CD4-positive, alpha-beta T cell treated with Interleukin-4 for 4 hours (primary cell): Measurements from ENCODE around the gene ZCCHC7.
"Not testable (repeated sequence)": the region's sequence is repeated elsewhere in the genome, so short reads cannot be mapped to it uniquely, and the experiment has no call there.

Source experiments
- DNase-seq: peaks from one replicate; pipeline ENCODE4 v3.0.0-alpha.2; 2020

ZCCHC7 gene

DNA sequence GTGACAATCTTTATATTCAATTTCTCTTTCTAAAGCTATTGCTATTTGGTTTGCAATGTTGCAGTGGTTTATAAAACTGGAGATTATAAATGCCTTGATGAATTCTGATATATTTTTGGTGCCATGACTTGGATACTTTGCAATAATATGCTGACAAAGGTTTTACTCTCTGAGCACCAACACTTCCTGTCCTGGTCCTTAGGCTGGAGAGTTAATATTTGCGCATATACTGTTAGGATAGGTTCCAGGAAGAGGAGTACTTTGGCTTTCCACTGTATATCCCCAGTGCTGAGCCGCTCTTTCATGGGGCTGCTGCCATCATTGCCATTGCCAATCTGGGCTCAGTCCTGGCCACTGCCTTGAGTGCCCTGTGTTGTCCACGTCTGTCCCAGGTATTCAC, 139.6 kb downstream of the ZCCHC7 start:
- no peak for DNase-seq

DNA sequence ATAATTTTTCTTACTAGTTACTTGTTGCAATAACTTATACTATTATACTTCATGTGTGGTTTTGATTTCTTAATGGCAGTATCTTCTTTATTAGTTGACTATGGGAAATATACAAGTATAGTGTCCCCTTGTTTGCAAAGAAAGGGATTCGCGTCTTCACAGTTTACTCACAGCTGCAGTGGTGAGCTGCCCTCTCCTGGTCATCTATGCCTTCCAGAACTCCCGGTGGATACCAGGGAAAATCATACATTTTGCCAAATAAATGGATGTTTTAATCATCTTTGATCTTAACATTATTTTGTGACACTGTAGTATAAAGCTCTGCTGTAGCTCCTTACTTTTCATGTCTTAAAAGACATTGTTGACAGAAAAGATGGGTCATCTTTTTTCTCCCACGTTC, 142.0 kb downstream of the ZCCHC7 start:
- no peak for DNase-seq

DNA sequence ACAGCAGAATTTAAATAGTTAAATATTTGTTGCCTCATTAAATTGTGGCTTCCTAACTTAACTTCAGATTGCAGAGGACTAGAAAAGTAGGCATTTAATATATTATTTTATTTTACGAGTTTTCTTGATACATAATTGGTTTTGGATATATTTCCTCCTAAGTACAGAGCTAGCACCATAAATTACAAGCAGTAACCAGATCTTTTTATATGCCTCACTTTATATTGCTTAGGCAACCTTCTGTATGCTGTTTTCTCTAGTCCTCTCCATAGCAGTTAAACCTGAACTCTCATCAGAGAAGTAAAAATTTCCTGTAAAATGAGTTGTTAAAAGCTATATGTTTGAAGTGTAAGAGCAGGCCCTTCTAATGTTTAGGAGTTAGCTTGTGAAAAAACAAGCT, 144.2 kb downstream of the ZCCHC7 start:
- no peak for DNase-seq

DNA sequence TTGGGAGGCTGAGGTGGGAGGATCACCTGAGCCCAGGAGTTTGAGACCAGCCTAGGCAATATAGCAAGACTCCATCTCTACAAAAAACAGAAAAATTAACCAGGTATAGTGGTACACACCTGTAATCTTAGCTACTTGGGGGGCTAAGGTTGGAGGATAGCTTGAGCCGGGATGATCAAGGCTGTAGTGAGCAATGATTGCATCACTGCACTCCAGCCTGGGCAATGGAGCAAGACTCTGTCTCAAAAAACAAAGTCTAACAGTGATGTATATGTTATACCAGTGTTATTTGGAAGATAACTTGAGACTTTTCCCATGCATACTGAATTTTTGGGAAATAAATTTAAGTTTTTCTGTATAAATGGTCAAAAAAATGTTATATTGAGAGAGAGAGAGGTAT, 146.3 kb downstream of the ZCCHC7 start:
- DNase-seq: no peak

DNA sequence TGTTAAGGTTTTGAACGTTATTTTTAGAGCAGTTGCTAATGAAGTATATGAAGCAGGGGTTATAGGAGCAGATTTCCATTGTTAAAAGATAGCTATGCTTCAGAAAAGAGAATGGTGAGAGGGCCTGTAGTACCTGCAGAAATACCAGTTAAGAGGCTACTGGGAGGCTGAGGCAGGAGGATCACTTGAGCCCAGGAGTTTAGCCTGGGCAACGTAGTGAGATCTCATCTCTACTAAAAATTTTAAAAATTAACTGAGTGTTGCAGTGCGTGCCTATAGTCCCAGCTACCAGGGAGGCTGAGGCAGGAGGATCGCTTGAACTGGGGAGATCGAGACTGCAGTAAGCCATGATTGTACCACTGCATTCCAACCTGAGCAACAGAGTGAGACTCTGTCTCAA, 148.8 kb downstream of the ZCCHC7 start:
- DNase-seq: no peak

DNA sequence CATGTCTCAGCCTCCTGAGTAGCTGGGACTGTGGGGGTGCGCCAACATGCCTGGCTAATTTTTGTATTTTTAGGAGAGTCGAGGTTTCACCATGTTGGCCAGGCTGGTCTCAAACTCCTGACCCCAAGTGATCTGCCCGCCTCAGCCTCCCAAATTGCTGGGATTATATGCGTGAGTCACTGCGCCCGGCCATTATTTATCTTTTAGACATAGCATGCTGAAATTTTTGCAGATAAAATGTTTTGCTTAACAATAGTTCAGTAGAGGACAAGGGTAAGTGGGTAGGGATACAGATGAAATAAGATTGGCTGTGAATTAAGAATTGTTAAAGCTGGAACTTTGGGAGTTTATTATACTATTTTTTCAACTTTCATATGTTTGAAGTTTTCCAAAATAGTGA, 151.3 kb downstream of the ZCCHC7 start:
- DNase-seq: no peak

DNA sequence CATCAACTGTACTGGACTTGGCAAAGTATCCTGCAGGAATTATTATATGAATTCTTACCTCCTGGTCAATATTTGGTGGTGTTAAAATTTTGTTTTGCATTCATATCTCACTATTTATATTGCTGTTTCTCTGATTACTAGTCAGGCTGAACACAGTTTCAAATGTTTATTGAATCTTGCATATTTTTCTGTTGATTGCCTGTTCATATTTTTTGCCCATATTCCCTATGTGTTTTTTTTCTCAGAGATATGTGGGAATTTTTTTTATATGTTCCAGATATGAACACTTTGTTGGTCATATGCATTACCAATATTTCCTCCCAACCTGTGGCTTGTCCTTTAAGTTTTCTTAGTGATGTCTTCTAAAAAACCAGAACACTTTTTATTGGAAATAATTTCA, 153.2 kb downstream of the ZCCHC7 start:
- no peak for DNase-seq

DNA sequence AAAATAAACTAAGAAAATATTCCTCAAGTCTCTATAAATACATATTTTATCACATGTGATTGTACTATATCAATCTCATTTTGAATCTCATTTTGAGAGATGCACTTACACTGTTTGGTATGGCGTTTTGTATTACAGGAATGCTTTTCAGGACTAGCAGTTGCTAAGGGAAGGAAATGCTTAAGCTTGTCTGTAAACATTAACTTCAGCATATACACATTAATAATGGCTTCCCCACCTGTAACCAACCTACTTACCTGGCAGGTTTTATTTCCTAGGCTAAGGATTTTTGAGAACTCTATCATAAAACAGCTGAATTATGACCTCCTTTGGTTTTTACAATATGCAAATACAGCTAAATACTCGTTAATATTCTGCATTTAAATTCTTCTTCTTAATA, 161.2 kb downstream of the ZCCHC7 start:
- DNase-seq: no peak

DNA sequence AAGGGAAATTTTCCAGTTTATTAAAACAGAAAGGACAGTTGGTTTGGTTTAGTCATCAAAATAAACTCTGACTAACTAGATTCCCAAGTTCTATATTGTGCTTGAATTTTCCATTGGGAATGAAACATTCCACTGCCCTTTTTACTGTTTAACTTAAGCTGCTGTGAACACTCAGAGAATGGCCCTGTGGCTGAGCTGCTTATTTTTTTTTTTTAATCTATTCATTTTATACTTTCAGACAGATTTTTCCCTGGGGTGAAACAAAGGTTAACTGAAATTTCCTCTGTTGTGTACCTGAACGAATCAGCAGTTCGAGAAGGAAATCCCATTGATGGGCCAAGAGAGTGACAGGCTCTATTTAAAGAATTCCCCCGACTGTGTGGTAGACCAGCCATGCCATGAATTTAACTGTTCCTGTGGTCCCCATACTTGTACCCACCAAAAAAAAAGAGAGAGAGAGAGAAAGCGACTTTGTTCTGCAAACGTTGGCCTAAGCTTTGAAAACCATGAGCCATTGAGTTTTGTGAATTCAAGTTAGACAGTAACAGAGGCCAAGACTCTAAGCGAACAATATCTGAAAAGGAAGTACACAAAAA, 163.5 kb downstream of the ZCCHC7 start:
- DNase-seq: no peak

DNA sequence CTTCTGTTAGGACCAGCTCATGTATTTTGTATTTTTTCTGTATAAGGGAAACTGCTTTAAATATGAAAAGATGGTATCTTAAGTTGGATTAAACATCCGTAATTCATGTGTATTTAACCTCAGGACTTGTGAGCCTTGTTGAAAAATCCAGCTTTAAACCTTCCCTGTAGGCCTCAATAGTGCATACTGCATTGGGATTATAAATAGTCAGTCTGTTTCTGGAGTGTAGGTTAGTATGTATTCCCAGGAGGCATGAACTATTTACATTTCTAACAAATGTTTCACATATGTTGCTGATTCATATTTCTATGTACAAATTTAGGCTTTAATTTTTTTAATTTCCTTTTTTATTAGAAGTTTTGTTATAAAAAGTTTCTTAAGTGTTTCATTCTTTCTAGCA, 164.3 kb downstream of the ZCCHC7 start:
- no peak for DNase-seq

DNA sequence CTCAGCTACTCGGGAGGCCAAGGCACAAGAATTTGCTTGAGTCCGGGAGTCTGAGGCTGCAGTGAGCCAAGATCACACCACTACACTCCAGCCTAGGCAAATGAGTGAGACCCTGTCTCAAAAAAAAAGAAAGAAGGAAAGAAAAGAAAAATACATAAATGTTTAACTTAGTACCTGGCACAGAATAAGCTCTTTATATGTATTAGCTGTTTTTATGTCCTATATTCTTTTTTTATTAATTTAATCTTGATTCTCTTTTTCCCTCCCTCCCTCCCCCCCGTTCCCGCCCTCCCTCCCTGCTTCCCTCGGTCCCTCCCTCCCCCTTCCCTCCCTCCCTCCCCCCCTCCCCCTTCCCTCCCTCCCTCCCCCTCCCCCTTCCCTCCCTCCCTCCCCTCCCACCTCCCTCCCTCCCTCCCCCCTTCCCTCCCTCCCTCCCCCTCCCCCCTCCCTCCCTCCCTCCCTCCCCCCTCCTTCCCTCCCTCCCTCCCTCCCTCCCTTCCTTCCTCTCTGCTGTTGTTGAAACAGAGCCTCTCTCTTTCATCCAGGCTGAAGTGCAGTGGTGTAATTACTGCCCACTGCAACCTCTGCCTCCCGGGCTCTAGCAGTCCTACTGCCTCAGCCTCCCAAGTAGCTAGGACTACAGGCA, 166.3 kb downstream of the ZCCHC7 start:
- no peak for DNase-seq

DNA sequence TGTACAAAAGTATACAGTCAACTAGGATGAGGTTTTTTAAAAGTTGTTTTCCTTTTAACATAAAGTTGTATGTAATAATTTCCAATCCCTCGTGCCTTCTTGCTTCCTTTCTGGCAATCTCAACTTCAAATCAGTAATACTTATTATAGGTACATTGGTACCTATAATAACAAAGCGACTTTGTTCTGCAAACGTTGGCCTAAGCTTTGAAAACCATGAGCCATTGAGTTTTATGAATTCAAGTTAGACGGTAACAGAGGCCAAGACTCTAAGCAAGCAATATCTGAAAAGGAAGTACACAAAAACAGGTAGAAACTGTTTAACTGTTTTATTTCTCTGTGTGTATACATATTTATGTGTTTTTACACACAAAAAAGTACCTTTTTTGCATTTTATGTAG, 166.9 kb downstream of the ZCCHC7 start:
- no peak for DNase-seq

DNA sequence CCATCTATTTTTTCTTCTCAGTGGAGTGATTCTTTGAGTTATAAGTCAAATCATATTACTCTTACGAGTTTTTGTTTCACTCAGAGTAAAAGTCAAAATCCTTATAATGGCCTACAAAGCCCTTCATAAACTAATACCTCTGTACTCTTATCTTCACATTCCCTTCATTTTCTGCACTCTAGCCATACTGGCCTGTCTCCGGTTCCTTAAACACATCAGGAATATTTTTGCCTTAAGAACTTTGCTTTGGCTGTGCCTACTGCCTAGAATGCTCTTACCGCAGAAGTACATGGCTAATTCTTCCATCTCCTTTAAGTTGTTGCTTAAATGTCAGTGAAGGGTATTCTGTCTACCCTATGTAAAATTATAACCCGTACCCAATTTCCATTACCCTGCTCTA, 169.3 kb downstream of the ZCCHC7 start:
- no peak for DNase-seq

DNA sequence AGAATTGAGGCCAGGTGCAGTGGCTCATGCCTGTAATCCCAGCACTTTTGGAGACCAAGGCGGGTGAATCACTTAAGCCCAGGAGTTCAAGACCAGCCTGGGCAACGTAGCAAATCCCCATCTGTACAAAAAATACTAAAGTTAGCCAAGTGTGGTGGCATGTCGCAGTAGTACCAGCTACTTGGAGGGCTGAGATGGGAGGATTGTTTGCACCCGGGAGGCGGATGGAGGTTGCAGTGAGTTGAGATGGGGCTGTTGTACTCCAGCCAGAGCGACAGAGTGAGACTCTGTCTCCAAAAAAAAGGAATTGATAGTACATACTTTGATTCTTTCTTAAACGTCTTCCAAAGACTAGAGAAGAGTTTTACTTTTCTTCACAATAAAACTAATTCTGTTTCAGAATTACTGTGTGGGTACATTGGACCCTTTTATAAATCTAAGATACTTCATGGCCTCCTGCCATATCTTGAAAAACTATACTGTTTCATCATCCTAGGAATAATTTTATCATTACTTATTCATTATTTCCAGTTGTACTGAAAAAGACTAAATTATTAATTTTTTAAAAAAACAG, 170.1 kb downstream of the ZCCHC7 start:
- DNase-seq: no peak

DNA sequence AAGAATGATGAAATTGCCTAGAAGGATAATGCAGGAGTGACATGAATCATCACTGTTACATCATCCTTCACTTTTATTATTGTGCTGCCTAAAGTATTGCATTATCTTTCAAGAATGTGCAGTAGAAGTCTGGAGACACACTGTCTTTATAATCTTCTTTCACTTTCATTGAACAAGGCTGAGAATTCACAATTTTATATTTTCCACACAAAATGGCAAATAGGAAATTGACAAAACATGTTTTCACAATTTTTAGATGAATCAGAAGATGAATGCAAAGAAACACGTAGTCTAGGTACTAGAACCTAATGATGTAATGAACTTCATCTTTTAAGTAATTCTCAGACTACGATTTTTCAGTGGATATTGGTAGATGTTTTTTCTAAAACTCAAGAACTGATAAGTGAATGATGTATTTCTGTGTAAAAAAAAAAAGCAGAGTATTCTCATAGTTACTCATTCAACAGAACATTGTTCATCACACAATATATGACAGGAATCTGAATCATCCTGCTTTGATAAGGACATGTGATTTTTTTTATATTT, 170.6 kb downstream of the ZCCHC7 start:
- DNase-seq: no peak

DNA sequence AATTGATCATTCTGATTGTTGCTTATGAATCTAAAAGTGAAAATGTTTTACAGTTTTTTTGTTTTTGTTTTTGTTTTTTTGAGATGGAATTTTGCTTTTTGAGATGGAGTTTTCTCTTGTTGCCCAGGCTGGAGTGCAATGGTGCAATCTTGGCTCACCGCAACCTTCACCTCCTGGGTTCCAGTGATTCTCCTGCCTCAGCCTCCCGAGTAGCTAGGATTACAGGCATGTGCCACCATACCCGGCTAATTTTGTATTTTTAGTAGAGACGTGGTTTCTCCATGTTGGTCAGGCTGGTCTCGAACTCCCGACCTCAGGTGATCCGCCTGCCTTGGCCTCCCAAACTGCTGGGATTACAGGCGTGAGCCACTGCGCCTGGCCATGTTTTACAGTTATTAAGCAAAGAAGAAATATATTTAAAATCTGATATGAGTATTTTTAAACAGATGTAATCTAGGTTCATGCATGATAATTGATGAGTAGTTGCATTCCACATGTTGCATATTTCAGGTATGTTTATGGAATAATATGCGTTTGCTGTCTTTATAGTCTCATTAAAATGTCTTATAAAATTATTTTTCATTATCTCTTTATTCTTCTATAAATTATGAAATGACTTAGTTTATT, 171.4 kb downstream of the ZCCHC7 start:
- DNase-seq: not testable (repeated sequence)

DNA sequence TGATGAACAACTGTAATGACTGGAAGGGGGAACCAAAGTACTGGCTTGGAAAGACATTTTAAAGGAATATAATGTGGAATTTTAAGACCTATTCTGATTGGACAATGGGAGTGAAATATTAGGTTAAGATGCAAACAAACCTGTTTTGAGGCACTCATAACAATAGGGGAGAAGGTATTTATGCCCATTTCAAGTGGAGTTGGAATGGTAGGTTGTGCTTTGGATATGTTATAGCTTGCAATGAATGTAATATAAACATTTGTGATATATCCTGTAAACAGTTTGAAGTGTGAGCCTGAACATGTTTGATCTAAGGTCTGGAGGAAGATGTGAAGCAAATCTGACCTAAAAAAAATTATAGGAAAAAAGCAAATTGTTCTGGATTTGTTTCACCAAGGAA, 172.5 kb downstream of the ZCCHC7 start:
- DNase-seq: no peak

DNA sequence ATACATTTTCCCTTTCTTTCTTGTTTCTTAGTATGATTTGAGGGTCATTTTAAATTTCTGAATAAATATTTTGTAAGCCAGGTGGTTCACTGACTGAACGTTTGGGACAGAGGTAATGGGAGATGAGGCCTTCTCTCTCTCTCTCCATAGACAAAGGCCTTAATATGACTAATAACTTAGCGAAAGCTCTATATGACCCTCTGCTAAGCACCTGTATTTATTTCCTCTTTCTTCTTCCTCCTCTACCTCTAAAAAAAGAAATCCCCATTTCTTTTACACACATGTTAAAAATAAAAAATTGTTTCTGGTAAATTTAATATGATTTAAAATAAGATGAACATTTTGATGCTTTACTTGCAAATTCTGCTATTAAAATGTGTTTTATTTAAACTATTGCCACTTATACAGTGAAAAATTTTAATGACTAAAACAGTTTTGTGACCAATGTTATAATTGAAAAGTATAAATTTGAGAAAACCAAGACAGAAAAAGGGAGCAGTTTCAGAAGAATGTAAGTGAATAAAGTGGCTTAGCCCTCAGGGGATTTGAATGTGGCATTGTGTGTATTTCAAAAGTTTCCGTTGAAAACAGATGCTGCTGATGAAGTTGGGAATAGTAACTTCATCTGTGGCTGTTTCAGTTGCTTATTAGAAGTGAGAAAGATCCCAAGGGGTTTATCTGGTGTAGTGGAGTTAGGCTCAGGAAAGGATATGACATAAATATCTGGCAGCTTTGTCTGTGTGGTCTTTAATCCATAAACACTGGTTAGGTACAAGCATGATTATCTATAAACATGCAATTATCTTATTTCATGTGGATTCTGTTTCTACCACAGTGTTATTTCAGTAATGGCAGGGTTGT, 173.5 kb downstream of the ZCCHC7 start:
- DNase-seq: no peak

DNA sequence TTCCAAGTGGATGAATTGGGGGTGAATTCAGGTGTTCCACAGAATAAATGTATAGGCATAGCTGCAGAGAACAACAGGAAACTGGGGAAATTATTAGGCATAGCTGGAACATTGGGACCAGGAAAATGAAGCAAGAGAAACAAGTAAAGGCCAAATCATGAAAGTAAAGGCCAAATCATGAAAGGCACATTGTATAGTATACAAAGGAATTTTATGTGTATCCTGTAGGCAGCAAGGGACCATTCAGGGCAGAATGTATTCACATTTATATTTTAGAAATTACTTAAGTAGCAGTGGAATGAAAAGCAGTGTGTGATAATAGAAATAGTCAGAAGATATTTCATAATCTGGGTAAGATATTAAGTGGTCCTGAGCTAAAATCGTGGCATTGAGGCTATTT, 174.8 kb downstream of the ZCCHC7 start:
- no peak for DNase-seq

DNA sequence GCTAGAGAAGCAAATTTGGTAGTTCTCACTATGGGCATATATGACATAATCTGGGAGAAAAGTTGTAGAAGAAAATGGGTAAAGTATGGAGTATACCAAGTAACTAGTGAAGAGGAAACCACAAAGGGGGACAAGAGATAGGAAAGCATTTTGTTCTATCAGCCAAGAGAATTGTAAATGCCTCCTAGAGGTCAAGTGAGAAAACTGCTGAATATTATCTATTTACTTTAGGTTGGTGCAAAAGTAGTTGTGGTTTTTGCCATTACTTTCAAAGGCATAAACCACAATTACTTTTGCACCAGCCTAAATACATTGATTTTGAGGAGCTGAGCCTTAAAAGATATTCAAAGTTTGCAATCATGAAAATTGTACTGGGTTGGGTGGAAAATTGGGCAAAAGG, 175.4 kb downstream of the ZCCHC7 start:
- no peak for DNase-seq

DNA sequence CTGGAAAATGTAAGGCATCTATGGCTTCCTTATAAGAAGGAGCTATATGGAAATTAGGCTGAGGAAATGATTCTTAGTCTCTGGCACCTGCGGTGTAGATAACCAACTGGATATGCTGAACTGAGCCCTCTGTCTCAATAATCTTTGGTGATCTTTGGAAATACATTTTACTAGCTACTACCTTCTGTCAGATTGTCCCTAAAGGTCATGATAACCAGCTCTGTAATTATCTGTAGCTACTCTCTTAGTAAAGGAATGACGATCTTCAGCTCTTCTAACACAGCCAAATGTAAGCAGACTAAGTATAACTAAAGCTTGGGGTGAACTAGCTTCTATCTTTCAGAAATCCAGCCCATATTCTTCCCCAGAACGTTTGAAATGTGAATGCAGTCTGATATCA, 177.2 kb downstream of the ZCCHC7 start:
- DNase-seq: no peak

DNA sequence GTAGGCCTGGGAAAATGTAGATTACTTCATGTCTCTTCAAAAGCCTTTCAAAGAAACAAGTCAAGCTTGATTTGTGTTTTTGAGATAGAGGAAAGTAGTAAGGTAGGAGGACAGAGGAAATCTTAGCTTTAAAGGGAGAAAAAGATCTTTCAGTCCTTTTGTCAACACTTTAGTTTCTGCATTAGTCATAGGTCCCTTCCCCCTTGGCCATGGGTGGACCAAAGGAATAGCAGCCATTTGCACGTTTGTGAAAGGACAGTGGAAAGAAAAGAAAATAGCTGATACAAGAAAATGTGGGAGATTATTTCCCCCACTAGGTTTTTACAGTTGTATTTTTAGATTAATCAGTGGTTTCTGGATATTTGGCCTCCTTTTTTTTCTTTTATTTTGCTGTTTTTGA, 180.2 kb downstream of the ZCCHC7 start:
- no peak for DNase-seq
